Fibroblast of lung (primary cell): ENCODE data around the gene CACNA2D3. TPM values are rescaled to one million over a fixed set of nuclear protein-coding genes. Genes with fewer than 3 reads are reported as not detected.

Experiments
- DNase-seq, 2 donors: peaks; one replicate each; pipeline versions ENCODE4 v3.0.0 to v3.0.0-alpha.2; 2010; ENCODE audit warnings: low read depth in 2 of 2
- H2AFZ ChIP-seq: 2 replicates; pipeline ENCODE4 v1.5.1; 2012; ENCODE audit warnings: low read length, control low read depth, inconsistent platforms
- H3K27ac ChIP-seq: 2 replicates; pipeline ENCODE4 v1.5.1; 2011; ENCODE audit warnings: low read length, control low read depth; ENCODE audit not compliant: insufficient read depth
- H3K27me3 ChIP-seq: 2 replicates; pipeline ENCODE4 v1.5.1; 2011; ENCODE audit warnings: mild to moderate bottlenecking, low read length; ENCODE audit not compliant: control insufficient read depth, insufficient read depth
- H3K36me3 ChIP-seq: 2 replicates; pipeline ENCODE4 v1.5.1; 2011; ENCODE audit warnings: low read length; ENCODE audit not compliant: control insufficient read depth, insufficient read depth
- H3K4me1 ChIP-seq: 2 replicates; pipeline ENCODE4 v1.5.1; 2011; ENCODE audit warnings: low read length; ENCODE audit not compliant: control insufficient read depth, insufficient read depth; ENCODE audit errors: extremely low read depth
- H3K4me2 ChIP-seq: 2 replicates; pipeline ENCODE4 v1.5.1; 2011; ENCODE audit warnings: low read length, control low read depth; ENCODE audit not compliant: insufficient read depth; ENCODE audit errors: extremely low read depth
- H3K4me3 ChIP-seq, 4 experiments: fragments of 200-600 bp in 1 of 4; sonication (generic) in 1 of 4; replicated peaks in 1 of 4; 2 replicates each; pipeline ENCODE4 v1.5.1; 2011 to 2016; ENCODE audit warnings: low read length in 4 of 4, low read depth in 3 of 4, mild to moderate bottlenecking in 3 of 4, control low read depth in 2 of 4, inconsistent platforms in 1 of 4, mixed read lengths in 1 of 4; ENCODE audit not compliant: insufficient read depth in 1 of 4; ENCODE audit errors: control extremely low read depth in 1 of 4
- H3K79me2 ChIP-seq: 2 replicates; pipeline ENCODE4 v1.5.1; 2012; ENCODE audit warnings: mild to moderate bottlenecking, low read length, inconsistent platforms; ENCODE audit not compliant: control insufficient read depth, insufficient read depth
- H3K9ac ChIP-seq: 2 replicates; pipeline ENCODE4 v1.5.1; 2011; ENCODE audit warnings: mild to moderate bottlenecking, low read length, control low read depth; ENCODE audit not compliant: insufficient read depth
- H3K9me3 ChIP-seq: 2 replicates; pipeline ENCODE4 v1.5.1; 2012; ENCODE audit warnings: low read depth, low read length; ENCODE audit not compliant: control insufficient read depth, insufficient read depth
- H4K20me1 ChIP-seq: 2 replicates; pipeline ENCODE4 v1.5.1; 2011; ENCODE audit warnings: low read length; ENCODE audit not compliant: control insufficient read depth, insufficient read depth; ENCODE audit errors: extremely low read depth
- CTCF ChIP-seq, 2 donors: IDR thresholded peaks in 1 of 2; conservative IDR thresholded peaks in 1 of 2; 1 replicate in 1 of 2; 2 replicates in 1 of 2; pipeline ENCODE4 v1.5.1; 2011 to 2012; ENCODE audit warnings: low read length in 2 of 2, control low read depth in 1 of 2, inconsistent platforms in 1 of 2, low read depth in 1 of 2, mild to moderate bottlenecking in 1 of 2
- EZH2 ChIP-seq: IDR thresholded peaks from 2 replicates; pipeline ENCODE4 v1.5.1; 2012; ENCODE audit warnings: low read length, control low read depth, mild to moderate bottlenecking; ENCODE audit errors: missing control alignments
- polyA plus RNA-seq, 2 donors: library from polyadenylated mRNA; depleted of rRNA in 1 of 2; stranded (reverse) in 1 of 2; unstranded in 1 of 2; fragments of >200 nt; gene quantifications; 2 replicates each; pipeline ENCODE4 v1.2.1, GENCODE V29; 2011 to 2012; ENCODE audit warnings: missing spikeins in 1 of 2
- total RNA-seq: library from RNA; depleted of rRNA; stranded (reverse); fragments of >200 nt; gene quantifications from 2 replicates; pipeline ENCODE4 v1.2.1, GENCODE V29; 2014

The CACNA2D3 gene
- total and polyA plus RNA-seq, 2 donors (not counting 1 experiment from before 2014, with no cell fraction given): 1.8 to 11.5 TPM

- no peak for DNase-seq
- no peaks in the 10 kb centered on the region for H3K79me2 ChIP-seq
- H2AFZ ChIP-seq: no peak overlapping the region
- H4K20me1 ChIP-seq: no peaks in the 10 kb centered on the region
- no peaks in the 10 kb centered on the region for H3K27me3 ChIP-seq
- H3K4me3 ChIP-seq: no peak overlapping the region
- H3K36me3 ChIP-seq: no peaks in the 10 kb centered on the region
- H3K9ac ChIP-seq: no peak overlapping the region
- H3K4me1 ChIP-seq: no peaks in the 10 kb centered on the region
- H3K9me3 ChIP-seq: no peaks in the 10 kb centered on the region
- no peak overlapping the region for H3K27ac ChIP-seq
- H3K4me2 ChIP-seq: no peak overlapping the region
- TF ChIP-seq CTCF (conservative IDR thresholded peaks at IDR 0.05 in 1 of 2, IDR thresholded peaks at IDR 0.05 in 1 of 2; ENCODE audit: low read depth in 1 of 2, low read length in 2 of 2) (no peak), EZH2 (no peak)
Observed at GRCh38 chr3:54577313-54577712, 455.0 kb downstream of the CACNA2D3 start.

GRCh38 chr3:54578417-54578816 lies 456.1 kb downstream of the CACNA2D3 start:
- TF ChIP-seq EZH2 (no peak), CTCF (conservative IDR thresholded peaks at IDR 0.05 in 1 of 2, IDR thresholded peaks at IDR 0.05 in 1 of 2; ENCODE audit: low read depth in 1 of 2, low read length in 2 of 2) (no peak)
- Histone ChIP-seq H3K27ac (no peak overlapping the region), H3K36me3 (no peaks in the 10 kb centered on the region), H3K4me2 (no peak overlapping the region), H3K9ac (no peak overlapping the region), H3K9me3 (no peaks in the 10 kb centered on the region), H3K4me1 (no peaks in the 10 kb centered on the region), H3K27me3 (no peaks in the 10 kb centered on the region), H4K20me1 (no peaks in the 10 kb centered on the region), H3K4me3 (no peak overlapping the region), H2AFZ (no peak overlapping the region), H3K79me2 (no peaks in the 10 kb centered on the region)
- peak in 1 of 2 donors; percentile 20 for DNase-seq

- H3K79me2 ChIP-seq: no peaks in the 10 kb centered on the region
- no peaks in the 10 kb centered on the region for H3K4me1 ChIP-seq
- TF ChIP-seq EZH2 (no peak), CTCF (conservative IDR thresholded peaks at IDR 0.05 in 1 of 2, IDR thresholded peaks at IDR 0.05 in 1 of 2; ENCODE audit: low read depth in 1 of 2, low read length in 2 of 2) (no peak)
Observed at GRCh38 chr3:54580453-54580852, 458.1 kb downstream of the CACNA2D3 start.

More at GRCh38 chr3:54580453-54580852, 458.1 kb downstream of the CACNA2D3 start:
- Histone ChIP-seq H2AFZ (no peak overlapping the region), H4K20me1 (no peaks in the 10 kb centered on the region), H3K4me2 (no peak overlapping the region), H3K27me3 (no peaks in the 10 kb centered on the region), H3K36me3 (no peaks in the 10 kb centered on the region), H3K27ac (no peak overlapping the region), H3K9me3 (no peaks in the 10 kb centered on the region), H3K4me3 (no peak overlapping the region), H3K9ac (no peak overlapping the region)
- DNase-seq: no peak
